ENCODE data around the gene LRRC43. TPM values are rescaled to one million over a fixed set of nuclear protein-coding genes. Genes with fewer than 3 reads are reported as not detected.
"Not testable (repeated sequence)": the region's sequence is repeated elsewhere in the genome, so short reads cannot be mapped to it uniquely, and the experiment has no call there.

Gene LRRC43
- total and polyA plus RNA-seq, 12 donors, result 0.17 to 4.5 (median 1.1) TPM

DNA sequence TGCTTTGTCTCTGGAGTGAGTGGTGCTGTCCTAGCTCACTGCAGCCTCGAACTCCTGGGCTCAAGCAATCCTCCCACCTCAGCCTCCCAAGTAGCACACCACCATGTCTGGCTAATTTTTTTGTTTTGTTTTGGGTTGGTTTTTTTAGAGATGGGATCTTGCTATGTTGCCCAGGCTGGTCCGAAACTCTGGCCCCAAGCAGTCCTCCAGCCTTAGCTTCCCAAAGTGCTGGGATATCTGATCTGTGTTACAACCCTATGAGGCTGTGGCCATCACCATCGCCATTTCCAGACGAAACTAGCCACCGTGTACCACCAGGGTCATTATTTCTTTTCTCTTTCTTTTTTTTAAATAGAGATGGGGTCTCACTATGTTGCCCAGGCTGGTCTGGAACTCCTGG lies 11.5 kb upstream of the LRRC43 start:
- no peak for DNase-seq
- intact Hi-C loops (cut with DNase I), result no loop called here
- no peak overlapping the region for H3K27ac ChIP-seq
- WGBS, 4 donors, result 76 to 86% (median 79%) methylated on average over 5 of the region's 5 CpGs
- H3K36me3 ChIP-seq (replicated peaks in 1 of 2), result no peaks in the 10 kb centered on the region
- TF ChIP-seq POLR2A (IDR thresholded peaks at IDR 0.05), result no peak
- TF ChIP-seq CTCF (IDR thresholded peaks at IDR 0.05), result no peak
- H3K4me3 ChIP-seq, result no peak overlapping the region
- H3K9me3 ChIP-seq (replicated peaks in 1 of 3), result no peaks in the 10 kb centered on the region
- H3K4me1 ChIP-seq (replicated peaks in 1 of 2), result no peaks in the 10 kb centered on the region
- H3K27me3 ChIP-seq, result no peaks in the 10 kb centered on the region

- no peak for DNase-seq
- TF ChIP-seq POLR2A (IDR thresholded peaks at IDR 0.05) (no peak), CTCF (IDR thresholded peaks at IDR 0.05) (no peak)
- H3K4me3 ChIP-seq, result no peak overlapping the region
- H3K9me3 ChIP-seq (replicated peaks in 1 of 3), result no peaks in the 10 kb centered on the region
- H3K4me1 ChIP-seq (replicated peaks in 1 of 2), result no peaks in the 10 kb centered on the region
- no peak overlapping the region for H3K27ac ChIP-seq
- no peaks in the 10 kb centered on the region for H3K27me3 ChIP-seq
- H3K36me3 ChIP-seq (replicated peaks in 1 of 2), result no peaks in the 10 kb centered on the region
- 69 to 82% (median 75%) methylated on average over 15 to 17 of the region's 17 CpGs for WGBS, 4 donors
- intact Hi-C loops (cut with DNase I), result no loop called here
Observed at GRCh38 chr12:122172262-122172939, 10.5 kb upstream of the LRRC43 start.

GRCh38 chr12:122174155-122174845 lies 8.6 kb upstream of the LRRC43 start, which contains the start of gene IL31:
Gene IL31 (minus strand): TSS chr12:122174221. CDS start chr12:122174172, 49 bp downstream.
- Histone ChIP-seq H3K4me1 (replicated peaks in 1 of 2) (no peaks in the 10 kb centered on the region), H3K27me3 (no peaks in the 10 kb centered on the region), H3K36me3 (replicated peaks in 1 of 2) (no peaks in the 10 kb centered on the region), H3K9me3 (replicated peaks in 1 of 3) (no peaks in the 10 kb centered on the region), H3K27ac (no peak within 1 kb of the TSS), H3K4me3 (no peak within 1 kb of the TSS)
- intact Hi-C loops (cut with DNase I), result no loop called here
- WGBS, 4 donors, result 85 to 90% (median 87%) methylated on average over 17 of the region's 17 CpGs
- DNase-seq, result no peak
- TF ChIP-seq POLR2A (IDR thresholded peaks at IDR 0.05), result no peak
- no peak for TF ChIP-seq CTCF (IDR thresholded peaks at IDR 0.05)

GRCh38 chr12:122176473-122176872 lies 6.5 kb upstream of the LRRC43 start:
- 74 to 81% (median 77%) methylated on average over 4 of the region's 4 CpGs for WGBS, 4 donors
- H3K27me3 ChIP-seq; DNase-seq; intact Hi-C loops (cut with DNase I); H3K9me3 ChIP-seq (replicated peaks in 1 of 3); H3K4me1 ChIP-seq (replicated peaks in 1 of 2); H3K36me3 ChIP-seq (replicated peaks in 1 of 2); H3K4me3 ChIP-seq; H3K27ac ChIP-seq: not testable (repeated sequence)
